ENCODE measurements around the gene BABAM2. TPM values are rescaled to one million over a fixed set of nuclear protein-coding genes. Genes with fewer than 3 reads are reported as not detected.

BABAM2 gene
- total and polyA plus RNA-seq, 9 of the 15 experiments (the other 6 are each of a cell fraction or from before 2014, with no cell fraction given) = 10.9 to 37.4 (median 25.6) TPM

- H2AFZ ChIP-seq (ENCODE audit: low read depth, low read length) = no peak overlapping the region
- H3K9me3 ChIP-seq (replicated peaks; ENCODE audit: control insufficient read depth, insufficient read depth, low read depth, low read length) = no peaks in the 10 kb centered on the region
- H3K4me2 ChIP-seq (ENCODE audit: insufficient read depth, low read length) = no peak overlapping the region
- H3K4me3 ChIP-seq = no peak overlapping the region
- in situ Hi-C loops (cut with MboI) (no loop called here), intact Hi-C loops (cut with micrococcal nuclease) (no loop called here)
- no peak for TF ChIP-seq NCOA2 (IDR thresholded peaks at IDR 0.05; ENCODE audit: partially characterized antibody in 2 of 2)
- TF ChIP-seq BCOR (IDR thresholded peaks at IDR 0.05) = no peak
- no peak for TF ChIP-seq ZNF124 (CRISPR knock-in tag; IDR thresholded peaks at IDR 0.05)
- no peak for TF ChIP-seq HINFP (tag; conservative IDR thresholded peaks at IDR 0.05; ENCODE audit: low read depth)
- no peak for TF ChIP-seq RNF2 (IDR thresholded peaks at IDR 0.05)
- TF ChIP-seq EGR1 (conservative IDR thresholded peaks at IDR 0.05) = no peak
- no peak for TF ChIP-seq RBM22 (IDR thresholded peaks at IDR 0.05; ENCODE audit: low read depth, low read length, poor library complexity, severe bottlenecking)
- no peak for TF ChIP-seq TCF7L2 (IDR thresholded peaks at IDR 0.05; ENCODE audit: low read depth, low read length)
- no peak for TF ChIP-seq ZBTB12 (CRISPR knock-in tag; IDR thresholded peaks at IDR 0.05)
- no peak for TF ChIP-seq NFIX (CRISPR knock-in tag; IDR thresholded peaks at IDR 0.05; ENCODE audit: low read depth)
- TF ChIP-seq ZNF212 (CRISPR knock-in tag; IDR thresholded peaks at IDR 0.05) = no peak
- TF ChIP-seq ERF (CRISPR knock-in tag; IDR thresholded peaks at IDR 0.05) = no peak
- TF ChIP-seq HEY1 (CRISPR knock-in tag; IDR thresholded peaks at IDR 0.05; ENCODE audit: borderline replicate concordance) = no peak
- no peak for TF ChIP-seq ZNF586 (CRISPR knock-in tag; conservative IDR thresholded peaks at IDR 0.05)
- TF ChIP-seq POLR2AphosphoS5 (IDR thresholded peaks at IDR 0.05; ENCODE audit: control insufficient read depth, insufficient read depth, low read depth, low read length) = no peak
- no peak overlapping the region for H3K27ac ChIP-seq (ENCODE audit: extremely low read depth, low read depth, low read length)
- H3K9ac ChIP-seq (ENCODE audit: insufficient read depth in 1 of 2, low read depth in 2 of 2, low read length in 2 of 2) = no peak overlapping the region
- no peaks in the 10 kb centered on the region for H3K27me3 ChIP-seq (ENCODE audit: control insufficient read depth in 2 of 2, insufficient read depth in 2 of 2, low read length in 2 of 2)
- no peaks in the 10 kb centered on the region for H4K20me1 ChIP-seq (replicated peaks; ENCODE audit: control insufficient read depth, insufficient read depth, low read length)
- no peaks in the 10 kb centered on the region for H3K36me3 ChIP-seq (ENCODE audit: control insufficient read depth, insufficient read depth, low read length)
- no peak for ATAC-seq
- H3K79me2 ChIP-seq (ENCODE audit: control insufficient read depth, insufficient read depth, low read length) = no peaks in the 10 kb centered on the region
- FAIRE-seq = no peak
- BruUV-seq (replicated peaks) = no TSS peak
- ChIA-PET POLR2A (interaction anchor here (0.6 to 1.2 kb wide), 2 partner anchors 11 to 129 kb away, joined by 3 to 4 read pairs; no protein-coding TSS in a partner anchor), CTCF (ENCODE audit: low intra/inter-chr PET ratio) (interaction anchor here (0.6 kb wide), 1 partner anchor 1185 kb away, joined by 3 read pairs; no protein-coding TSS in a partner anchor)
- no peak for DNase-seq (ENCODE audit: extremely low read depth in 1 of 4, low spot score in 3 of 4)
- WGBS (ENCODE audit: insufficient coverage, low coverage, missing lambda C conversion rate) = 75% methylated on average over 4 of the region's 4 CpGs
- H3K9me1 ChIP-seq (ENCODE audit: control insufficient read depth, insufficient read depth, low read length) = no peaks in the 10 kb centered on the region
- H3K4me1 ChIP-seq (replicated peaks in 1 of 2; ENCODE audit: control insufficient read depth in 2 of 2, insufficient read depth in 2 of 2, low read length in 2 of 2) = no peaks in the 10 kb centered on the region
Observed at GRCh38 chr2:28129955-28130695, 239.6 kb downstream of the BABAM2 start.
